Epidermal melanocyte (primary cell): ENCODE measurements around the gene XIAP.
A peak's percentile ranks its signal among the peaks of the same experiment; 100 is the strongest.

Experiments used
- DNase-seq: peaks from one replicate; pipeline ENCODE4 v3.0.0; 2011; ENCODE audit warnings: low spot score; ENCODE audit not compliant: insufficient read length

XIAP gene

DNA sequence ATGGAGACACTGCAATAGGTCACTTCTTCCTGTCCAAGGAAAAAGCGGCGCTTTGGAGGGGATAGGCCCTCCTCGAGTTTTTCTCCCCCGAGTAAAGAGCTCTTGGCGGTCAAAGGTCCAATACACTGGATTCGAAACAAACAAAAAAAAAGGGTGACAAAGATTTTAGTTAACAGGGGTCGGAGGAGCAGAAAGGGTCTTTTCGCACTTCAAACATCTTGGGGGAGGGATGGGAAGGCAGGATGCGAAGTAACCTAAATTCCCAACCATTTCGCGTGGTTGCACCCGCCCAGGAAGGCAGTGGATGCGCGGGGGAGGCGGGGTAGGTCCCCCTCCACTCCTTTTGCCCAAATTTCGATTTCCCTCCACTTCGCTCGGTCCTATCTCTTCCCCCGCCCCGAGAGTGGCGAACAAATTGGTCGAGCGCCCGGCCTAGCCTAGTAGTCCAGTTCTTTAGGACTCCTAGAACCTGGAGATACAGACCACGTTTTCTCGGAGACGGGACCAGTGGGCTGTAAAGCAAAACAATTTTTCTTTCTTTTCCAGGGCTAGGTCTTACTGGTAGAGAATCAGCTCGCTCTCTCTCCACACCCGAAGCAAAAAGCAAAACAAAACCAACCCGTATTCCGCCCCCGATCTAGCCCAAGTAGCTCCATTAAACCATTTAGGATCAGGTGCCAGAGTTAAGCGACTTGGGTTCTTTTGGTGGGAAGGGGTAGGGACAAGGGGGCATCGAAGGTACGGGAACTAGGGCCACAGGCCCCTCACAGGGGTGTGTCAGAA is 99.6 kb downstream of the XIAP start:
- DNase-seq: no peak

DNA sequence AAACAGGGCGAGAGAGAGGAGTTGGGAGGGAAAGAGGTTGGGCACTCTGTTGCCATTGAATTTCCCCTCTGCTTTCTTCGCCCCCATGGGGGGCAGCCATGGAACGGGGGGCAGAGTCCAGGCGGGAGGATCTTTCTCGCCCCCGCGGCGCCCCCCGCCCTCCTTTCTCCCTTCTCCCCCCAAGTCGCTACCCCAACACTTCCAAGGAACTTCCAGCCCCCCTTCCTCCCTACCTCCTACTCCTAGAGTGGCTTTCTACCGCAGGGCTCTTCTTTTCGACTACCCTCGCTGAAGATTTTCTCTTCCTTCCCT is 101.1 kb downstream of the XIAP start:
- no peak for DNase-seq

DNA sequence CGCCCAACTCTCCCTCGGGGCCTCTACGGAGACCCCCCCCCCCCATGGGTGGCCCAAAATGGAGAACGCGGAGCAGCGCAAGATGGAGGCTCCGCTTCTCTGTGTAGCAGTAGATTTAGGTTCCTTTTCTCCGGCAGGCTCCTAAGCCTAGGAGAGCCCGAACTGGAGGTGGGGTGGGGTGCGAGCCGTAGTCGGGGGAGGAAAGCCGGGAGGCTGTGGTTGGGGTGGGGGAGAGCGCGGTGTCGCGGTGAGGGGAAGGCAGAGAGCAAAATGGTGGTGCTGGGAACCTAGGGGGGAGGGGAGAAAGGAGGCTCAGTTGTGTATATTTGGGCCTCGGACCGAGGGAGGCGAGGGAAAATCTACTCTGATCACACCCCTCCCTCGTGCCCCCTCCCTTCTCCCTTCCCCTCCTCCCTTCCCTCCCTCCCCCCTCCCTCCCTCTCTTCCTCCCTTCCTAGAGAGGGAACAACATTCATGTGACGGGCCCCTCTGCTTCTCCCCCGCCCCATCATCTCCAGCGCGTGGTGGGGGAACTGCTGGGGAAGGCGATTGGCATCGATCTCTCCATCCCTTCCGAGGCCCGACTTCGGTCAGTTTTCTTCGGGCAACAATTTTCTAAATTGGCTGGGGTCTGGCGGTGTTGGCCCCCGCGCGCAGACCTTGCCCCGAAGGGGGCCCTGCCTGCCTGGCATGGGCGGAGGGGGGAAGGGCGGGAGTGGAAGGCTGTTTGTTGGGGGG is 101.6 kb downstream of the XIAP start, which contains the start of gene STAG2:
TSS of gene STAG2 (plus strand) at position 439 of the 738 bp plus-strand sequence. CDS start 60,922 bp downstream, outside the sequence.
- no peak for DNase-seq

DNA sequence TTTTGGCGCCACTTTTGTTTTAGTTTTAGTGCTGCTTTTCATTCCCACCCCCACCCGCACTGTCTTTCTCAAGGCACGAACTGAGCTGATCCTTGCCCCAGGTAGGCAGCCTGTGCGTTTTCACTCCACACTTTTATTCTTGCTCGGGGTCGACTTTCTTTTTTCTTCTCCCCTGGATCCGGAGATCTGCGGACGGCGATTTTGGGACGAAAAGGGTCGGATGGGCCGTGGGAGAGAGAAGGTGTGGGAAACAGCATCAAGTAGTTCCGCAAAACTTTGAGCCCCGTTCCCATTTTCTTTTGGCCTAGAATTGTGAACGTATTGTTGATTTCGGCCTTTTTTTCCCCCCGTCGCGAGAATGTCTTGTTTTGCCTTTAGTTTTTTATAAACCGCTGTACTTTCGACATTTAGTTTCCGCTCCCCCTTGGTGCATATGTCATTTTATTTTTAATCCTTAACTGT is 102.2 kb downstream of the XIAP start:
- DNase-seq: no peak

DNA sequence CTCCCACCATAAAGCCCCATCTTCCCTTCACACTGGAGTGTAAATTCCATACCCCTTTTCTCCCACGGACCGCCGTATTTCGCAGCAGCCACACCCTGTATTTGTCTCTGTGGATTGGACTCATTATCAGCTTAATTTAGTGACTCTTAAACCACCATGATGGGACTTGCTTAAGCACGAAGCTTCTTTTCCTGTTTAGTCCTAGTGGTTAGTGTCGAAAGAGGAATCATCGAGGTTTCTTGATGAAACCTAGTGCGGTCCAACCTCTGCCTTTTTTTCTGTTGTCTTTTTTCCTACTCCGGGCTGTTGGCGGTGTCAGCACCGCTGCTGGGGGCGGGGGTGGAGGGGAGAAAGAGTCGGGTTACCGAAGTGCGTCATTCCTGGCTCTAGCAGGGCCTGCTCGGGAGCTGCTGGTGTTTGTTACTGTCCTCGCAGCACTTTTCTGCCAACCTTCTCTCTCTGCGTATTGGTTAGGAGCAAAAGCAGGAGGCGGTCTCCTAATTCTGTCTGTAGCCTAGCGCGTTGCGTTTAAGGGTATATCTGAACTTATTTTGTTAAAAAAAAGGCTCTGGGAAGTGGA is 103.0 kb downstream of the XIAP start:
- DNase-seq: peak; percentile 56
